Smooth muscle cell of the pulmonary artery (primary cell): ENCODE data around the gene PAPLN. TPM values are rescaled to one million over a fixed set of nuclear protein-coding genes. Genes with fewer than 3 reads are reported as not detected.

ENCODE experiments used
- total RNA-seq: library from RNA; depleted of rRNA; stranded (reverse); fragments of >200 nt; gene quantifications from 2 replicates; pipeline ENCODE4 v1.2.3, GENCODE V29; 2014

Gene PAPLN, protein sequence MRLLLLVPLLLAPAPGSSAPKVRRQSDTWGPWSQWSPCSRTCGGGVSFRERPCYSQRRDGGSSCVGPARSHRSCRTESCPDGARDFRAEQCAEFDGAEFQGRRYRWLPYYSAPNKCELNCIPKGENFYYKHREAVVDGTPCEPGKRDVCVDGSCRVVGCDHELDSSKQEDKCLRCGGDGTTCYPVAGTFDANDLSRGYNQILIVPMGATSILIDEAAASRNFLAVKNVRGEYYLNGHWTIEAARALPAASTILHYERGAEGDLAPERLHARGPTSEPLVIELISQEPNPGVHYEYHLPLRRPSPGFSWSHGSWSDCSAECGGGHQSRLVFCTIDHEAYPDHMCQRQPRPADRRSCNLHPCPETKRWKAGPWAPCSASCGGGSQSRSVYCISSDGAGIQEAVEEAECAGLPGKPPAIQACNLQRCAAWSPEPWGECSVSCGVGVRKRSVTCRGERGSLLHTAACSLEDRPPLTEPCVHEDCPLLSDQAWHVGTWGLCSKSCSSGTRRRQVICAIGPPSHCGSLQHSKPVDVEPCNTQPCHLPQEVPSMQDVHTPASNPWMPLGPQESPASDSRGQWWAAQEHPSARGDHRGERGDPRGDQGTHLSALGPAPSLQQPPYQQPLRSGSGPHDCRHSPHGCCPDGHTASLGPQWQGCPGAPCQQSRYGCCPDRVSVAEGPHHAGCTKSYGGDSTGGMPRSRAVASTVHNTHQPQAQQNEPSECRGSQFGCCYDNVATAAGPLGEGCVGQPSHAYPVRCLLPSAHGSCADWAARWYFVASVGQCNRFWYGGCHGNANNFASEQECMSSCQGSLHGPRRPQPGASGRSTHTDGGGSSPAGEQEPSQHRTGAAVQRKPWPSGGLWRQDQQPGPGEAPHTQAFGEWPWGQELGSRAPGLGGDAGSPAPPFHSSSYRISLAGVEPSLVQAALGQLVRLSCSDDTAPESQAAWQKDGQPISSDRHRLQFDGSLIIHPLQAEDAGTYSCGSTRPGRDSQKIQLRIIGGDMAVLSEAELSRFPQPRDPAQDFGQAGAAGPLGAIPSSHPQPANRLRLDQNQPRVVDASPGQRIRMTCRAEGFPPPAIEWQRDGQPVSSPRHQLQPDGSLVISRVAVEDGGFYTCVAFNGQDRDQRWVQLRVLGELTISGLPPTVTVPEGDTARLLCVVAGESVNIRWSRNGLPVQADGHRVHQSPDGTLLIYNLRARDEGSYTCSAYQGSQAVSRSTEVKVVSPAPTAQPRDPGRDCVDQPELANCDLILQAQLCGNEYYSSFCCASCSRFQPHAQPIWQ
- 2.5 and 3.2 TPM in 2 replicates for total RNA-seq

DNA sequence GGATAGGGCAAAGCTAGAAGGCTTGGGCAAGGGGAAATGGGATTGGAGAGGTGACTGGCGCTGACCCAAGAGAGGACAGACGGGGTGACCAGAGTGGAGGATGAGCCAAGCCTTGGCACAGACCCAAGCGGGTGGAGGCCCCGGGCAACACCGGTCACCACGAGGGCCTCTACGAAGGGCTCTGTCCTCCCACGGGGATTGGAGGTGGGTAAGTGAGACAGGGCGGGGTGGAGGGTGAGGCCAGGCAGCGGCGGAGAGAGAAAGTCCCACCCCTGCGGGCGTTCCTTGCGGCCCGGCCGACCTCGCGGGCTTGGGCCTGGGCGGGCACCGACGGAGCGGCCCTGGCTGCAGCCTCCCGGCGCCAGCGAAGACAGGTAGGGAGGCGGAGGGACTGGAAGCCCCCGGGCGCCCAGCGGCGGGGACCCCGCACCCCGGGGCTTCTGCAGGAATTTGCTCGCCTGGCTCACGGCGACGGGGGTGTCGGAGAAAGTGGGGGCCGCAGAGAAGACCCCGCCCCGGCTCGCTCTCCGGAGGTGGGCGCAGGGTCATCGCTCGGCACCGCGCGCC lies at the start of gene PAPLN:
Gene PAPLN (plus strand): TSS at position 288 of the 567 bp plus-strand sequence. CDS start 2,273 bp downstream, outside the sequence.

Other genes starting within 250 kb of the PAPLN start
- 16.4 and 20.5 TPM in 2 replicates for gene ZFYVE1, start 210.4 kb upstream of the PAPLN start, total RNA-seq
- gene RBM25, start 179.0 kb upstream of the PAPLN start, total RNA-seq = 21.8 and 26.7 TPM in 2 replicates
- 46.6 and 55.3 TPM in 2 replicates for gene PSEN1, start 101.0 kb upstream of the PAPLN start, total RNA-seq
- gene NUMB, start 221.0 kb downstream of the PAPLN start, total RNA-seq = 32.2 and 41.2 TPM in 2 replicates